Esophagus muscularis mucosa (tissue), 4 donors: ENCODE results near the gene RBP4. TPM values are rescaled to one million over a fixed set of nuclear protein-coding genes. Genes with fewer than 3 reads are reported as not detected.
"Not testable (repeated sequence)": the region's sequence is repeated elsewhere in the genome, so short reads cannot be mapped to it uniquely, and the experiment has no call there.

Experiments used
- DNase-seq: peaks from one replicate; pipeline ENCODE4 v3.0.0-alpha.2; 2017; ENCODE audit errors: extremely low spot score
- H3K27ac ChIP-seq, 4 donors: fragments of 200-600 bp; sonication (generic); replicated peaks in 1 of 4; 1 replicate in 3 of 4; 2 replicates in 1 of 4; pipeline ENCODE4 v1.5.1; 2016 to 2019; ENCODE audit warnings: mild to moderate bottlenecking in 1 of 4
- H3K27me3 ChIP-seq, 4 donors: fragments of 200-600 bp; sonication (generic); one replicate each; pipeline versions ENCODE4 v1.5.1 to v1.6.0; 2016 to 2019
- H3K36me3 ChIP-seq, 4 donors: fragments of 200-600 bp; sonication (generic); one replicate each; pipeline ENCODE4 v1.5.1; 2016 to 2019
- H3K4me1 ChIP-seq, 4 donors: fragments of 200-600 bp; sonication (generic); one replicate each; pipeline ENCODE4 v1.5.1; 2016 to 2019
- H3K4me3 ChIP-seq, 4 donors: fragments of 200-600 bp; sonication (generic); 1 replicate in 2 of 4; 2 replicates in 2 of 4; pipeline ENCODE4 v1.5.1; 2016 to 2019; ENCODE audit warnings: mild to moderate bottlenecking in 4 of 4, moderate library complexity in 1 of 4
- H3K9me3 ChIP-seq, 4 donors: fragments of 200-600 bp; sonication (generic); 1 replicate in 3 of 4; 2 replicates in 1 of 4; pipeline ENCODE4 v1.5.1; 2016 to 2019
- CTCF ChIP-seq, 3 experiments: fragments of 200-600 bp in 2 of 3; fragments of 450-650 bp in 1 of 3; sonication (generic) in 2 of 3; IDR thresholded peaks; one replicate each; pipeline ENCODE4 v1.5.1; 2017 to 2019; ENCODE audit warnings: antibody characterized with exemption in 3 of 3, mild to moderate bottlenecking in 2 of 3, moderate library complexity in 1 of 3
- EP300 ChIP-seq: sonication (generic); formaldehyde crosslinking; IDR thresholded peaks from one replicate; pipeline ENCODE4 v1.6.1; 2017; ENCODE audit warnings: antibody characterized with exemption
- POLR2A ChIP-seq: fragments of 450-650 bp; IDR thresholded peaks from one replicate; pipeline ENCODE4 v1.6.1; 2017; ENCODE audit warnings: antibody characterized with exemption, moderate library complexity, mild to moderate bottlenecking, low read depth
- POLR2AphosphoS5 ChIP-seq, 2 donors: sonication (generic); formaldehyde crosslinking; IDR thresholded peaks; one replicate each; pipeline ENCODE4 v1.6.1; 2017; ENCODE audit warnings: antibody characterized with exemption in 2 of 2
- WGBS: methylation state at CpG from one replicate; pipeline ENCODE4 v1.1.5; 2018; 5-methylcytosine and 5-hydroxymethylcytosine counted together
- intact Hi-C: fragments of 100-400 bp; cut with DNase I; formaldehyde crosslinking; loops from one replicate; pipeline ENCODE4 v1.15.1; 2023
- total RNA-seq, 4 donors: library from RNA; depleted of rRNA; stranded (reverse); fragments of >200 nt; gene quantifications; one replicate each; pipeline versions ENCODE4 v1.1.0 to v1.2.1, GENCODE V29; 2016

The RBP4 gene
- total RNA-seq, 4 donors from 2014 or later = 0.83 to 2.0 (median 0.99) TPM; not detected in 1

GRCh38 chr10:93547522-93547921 is 53.5 kb downstream of the RBP4 start:
- H3K9me3 ChIP-seq = no peaks in the 10 kb centered on the region
- H3K27ac ChIP-seq = no peak overlapping the region
- intact Hi-C loops = loop anchor here (10.0 kb wide), 1 partner anchor 127 kb away; no protein-coding TSS in a partner anchor
- no peak overlapping the region for H3K4me3 ChIP-seq
- TF ChIP-seq POLR2AphosphoS5 (IDR thresholded peaks at IDR 0.05) = no peak
- TF ChIP-seq POLR2A = no peak
- no peak for TF ChIP-seq CTCF (IDR thresholded peaks at IDR 0.05)
- no peak for TF ChIP-seq EP300
- no peaks in the 10 kb centered on the region for H3K27me3 ChIP-seq
- H3K4me1 ChIP-seq = peaks cover 0 to 3% (median 1%) of the 10 kb centered on the region in 4 donors
- no peaks in the 10 kb centered on the region for H3K36me3 ChIP-seq
- no peak for DNase-seq

GRCh38 chr10:93546995-93547394 is 54.0 kb downstream of the RBP4 start:
- 91% methylated on average over 5 of the region's 8 CpGs for WGBS
- H3K4me1 ChIP-seq, H3K9me3 ChIP-seq, DNase-seq, H3K27me3 ChIP-seq, H3K4me3 ChIP-seq, H3K36me3 ChIP-seq, H3K27ac ChIP-seq: not testable (repeated sequence)
- intact Hi-C loops = loop anchor here (10.0 kb wide), 1 partner anchor 128 kb away; no protein-coding TSS in a partner anchor

GRCh38 chr10:93542358-93542791 is 58.7 kb downstream of the RBP4 start:
- TF ChIP-seq EP300 (no peak), POLR2A (no peak), POLR2AphosphoS5 (IDR thresholded peaks at IDR 0.05) (no peak), CTCF (IDR thresholded peaks at IDR 0.05) (no peak)
- 5% methylated on average over 10 of the region's 10 CpGs for WGBS
- Histone ChIP-seq H3K27ac (no peak overlapping the region), H3K4me3 (peak overlapping the region; percentile 13 to 32 (median 30)), H3K36me3 (no peaks in the 10 kb centered on the region), H3K27me3 (no peaks in the 10 kb centered on the region), H3K9me3 (no peaks in the 10 kb centered on the region), H3K4me1 (peaks cover 3 to 13% (median 7%) of the 10 kb centered on the region in 4 donors)
- intact Hi-C loops = loop anchor here (10.0 kb wide), 1 partner anchor 132 kb away; no protein-coding TSS in a partner anchor
- DNase-seq = no peak

Other genes with a start within 250 kb of the RBP4 start
- gene MYOF, start 118.9 kb downstream of the RBP4 start, total RNA-seq = 100 to 1,000 TPM in 2 of 4 donors, 10 to 100 TPM in 2; 71.2 to 120 (median 97.3) TPM
- gene CEP55, start 104.6 kb downstream of the RBP4 start, total RNA-seq = under 1 TPM in 3 of 4 donors, not detected in 1; 0.19 to 0.80 (median 0.50) TPM
- under 1 TPM in 3 of 4 donors, not detected in 1; 0.34 to 0.45 (median 0.42) TPM for gene FFAR4, start 34.6 kb downstream of the RBP4 start, total RNA-seq
- gene PDE6C, start 11.3 kb upstream of the RBP4 start, total RNA-seq = not detected
- gene FRA10AC1, start 101.4 kb upstream of the RBP4 start, total RNA-seq = 10 to 100 TPM in 3 of 4 donors, 1 to 10 TPM in 1; 7.0 to 22.4 (median 12.1) TPM
- gene LGI1, start 156.7 kb upstream of the RBP4 start, total RNA-seq = under 1 TPM in 3 of 4 donors, not detected in 1; 0.17 to 0.69 (median 0.32) TPM